NCI-H82 (cell line): ENCODE data around the gene SHROOM3.

Experiments
- DNase-seq: peaks from one replicate; lab custom pipeline; 2025; lab: John Stamatoyannopoulos, UW

SHROOM3 gene

GRCh38 chr4:76821641-76822040 lies 386.6 kb downstream of the SHROOM3 start:
- DNase-seq = no peak

GRCh38 chr4:76822303-76822702 lies 387.3 kb downstream of the SHROOM3 start:
- no peak for DNase-seq

- no peak for DNase-seq
Observed at GRCh38 chr4:76823495-76823894, 388.5 kb downstream of the SHROOM3 start.

GRCh38 chr4:76830612-76830963 lies 395.6 kb downstream of the SHROOM3 start:
- no peak for DNase-seq

GRCh38 chr4:76830964-76831703 lies 396.1 kb downstream of the SHROOM3 start:
- no peak for DNase-seq

- no peak for DNase-seq
Observed at GRCh38 chr4:76831711-76832373, 396.8 kb downstream of the SHROOM3 start.
